ENCODE data around the gene RBFOX2.

Gene RBFOX2

DNA sequence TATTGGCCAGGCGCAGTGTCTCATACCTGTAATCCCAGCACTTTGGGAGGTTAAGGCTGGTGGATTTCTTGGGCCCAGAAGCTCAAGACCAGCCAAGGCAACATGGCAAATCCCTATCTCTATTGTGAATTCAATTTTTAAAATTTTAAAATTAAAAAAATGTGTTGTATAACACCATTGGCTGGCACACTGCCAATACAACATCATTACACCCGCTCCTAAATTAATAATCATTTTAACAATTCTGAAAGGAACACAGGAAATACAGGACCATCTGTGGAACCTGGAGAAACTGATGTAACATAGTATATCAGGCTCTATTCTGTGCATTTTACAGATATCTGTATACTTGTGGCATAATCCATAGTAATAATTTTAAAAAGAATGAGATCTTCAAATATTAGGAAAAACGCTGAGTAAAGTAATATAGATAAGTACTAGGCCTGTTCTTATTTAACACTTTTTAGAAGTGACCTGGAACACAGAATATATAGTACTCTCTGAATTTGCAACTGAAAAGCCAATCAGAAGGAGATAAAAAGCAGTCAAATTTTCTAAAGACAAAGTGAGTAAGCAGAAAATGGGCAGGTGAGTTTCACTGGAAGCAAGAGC lies 186.6 kb downstream of the RBFOX2 start:
- H3K27me3 ChIP-seq (ENCODE audit: control insufficient read depth in 2 of 2, insufficient read depth in 2 of 2, low read length in 2 of 2): no peaks in the 10 kb centered on the region
- H3K4me3 ChIP-seq (ENCODE audit: low read length in 2 of 2): no peak overlapping the region
- no peak overlapping the region for H3K27ac ChIP-seq (ENCODE audit: low read depth in 2 of 2, low read length in 2 of 2)
- H3K9ac ChIP-seq (ENCODE audit: low read depth in 1 of 2, low read length in 2 of 2): no peak overlapping the region
- H3K36me3 ChIP-seq (ENCODE audit: control insufficient read depth in 2 of 2, insufficient read depth in 2 of 2, low read length in 2 of 2): no peaks in the 10 kb centered on the region
- H3K4me1 ChIP-seq (ENCODE audit: control insufficient read depth in 2 of 2, insufficient read depth in 2 of 2, low read length in 2 of 2): peaks cover 5 to 28% of the 10 kb centered on the region in 2 donors
- H3K9me3 ChIP-seq (ENCODE audit: control insufficient read depth in 2 of 2, low read length in 2 of 2): no peaks in the 10 kb centered on the region

DNA sequence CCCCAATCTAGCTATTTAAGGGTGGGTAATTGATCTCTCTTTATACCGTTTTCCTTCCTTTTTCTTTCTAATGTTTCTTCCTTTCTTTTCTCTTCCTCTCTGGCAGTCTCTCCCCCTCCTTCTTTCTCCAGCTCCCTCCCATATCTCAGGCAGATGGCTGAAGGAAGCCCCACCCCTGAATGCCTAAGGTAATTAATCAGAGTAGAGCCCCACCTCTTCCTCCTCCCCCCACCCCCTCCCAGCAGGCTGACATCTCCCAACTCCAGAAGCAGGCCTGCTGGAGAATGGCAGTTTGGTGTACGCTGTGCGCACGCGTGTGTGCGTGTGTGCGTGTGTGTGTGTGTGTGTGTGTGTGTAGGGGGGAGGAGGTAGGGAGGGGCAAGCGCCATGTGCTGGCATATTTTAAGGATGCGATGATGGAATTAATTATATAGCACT lies 188.3 kb downstream of the RBFOX2 start:
- Histone ChIP-seq H3K4me1 (ENCODE audit: control insufficient read depth in 2 of 2, insufficient read depth in 2 of 2, low read length in 2 of 2) (peaks cover 5 to 35% of the 10 kb centered on the region in 2 donors), H3K27me3 (ENCODE audit: control insufficient read depth in 2 of 2, insufficient read depth in 2 of 2, low read length in 2 of 2) (no peaks in the 10 kb centered on the region), H3K9me3 (ENCODE audit: control insufficient read depth in 2 of 2, low read length in 2 of 2) (no peaks in the 10 kb centered on the region), H3K9ac (ENCODE audit: low read depth in 1 of 2, low read length in 2 of 2) (peak overlapping the region; percentile 74), H3K27ac (ENCODE audit: low read depth in 2 of 2, low read length in 2 of 2) (peak overlapping the region; percentile 72 to 76), H3K36me3 (ENCODE audit: control insufficient read depth in 2 of 2, insufficient read depth in 2 of 2, low read length in 2 of 2) (no peaks in the 10 kb centered on the region), H3K4me3 (ENCODE audit: low read length in 2 of 2) (peak overlapping the region; percentile 65 to 87)

DNA sequence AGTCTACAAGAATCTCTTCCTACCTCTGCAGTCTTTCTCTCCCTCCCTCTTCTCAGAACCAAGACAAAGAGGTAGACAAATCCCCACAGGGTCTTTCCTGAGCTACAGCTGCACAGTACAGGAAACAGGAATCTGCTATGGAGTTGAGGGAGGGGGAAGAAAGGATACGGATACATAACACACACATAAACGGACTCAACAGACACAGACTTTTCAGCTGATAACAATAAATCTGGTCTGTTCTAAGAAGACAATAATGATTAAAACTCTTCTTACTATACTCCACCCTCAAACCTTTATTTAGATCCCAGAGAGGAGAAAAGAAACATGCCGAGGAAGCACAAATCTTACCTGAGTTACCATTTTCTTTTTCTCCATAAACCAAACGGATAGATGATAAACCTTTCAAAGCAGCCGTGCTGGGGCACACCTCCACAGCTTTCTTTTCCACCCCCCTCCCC lies 188.8 kb downstream of the RBFOX2 start:
- Histone ChIP-seq H3K9ac (ENCODE audit: low read depth in 1 of 2, low read length in 2 of 2) (peak overlapping the region; percentile 74), H3K36me3 (ENCODE audit: control insufficient read depth in 2 of 2, insufficient read depth in 2 of 2, low read length in 2 of 2) (no peaks in the 10 kb centered on the region), H3K4me3 (ENCODE audit: low read length in 2 of 2) (peak overlapping the region; percentile 65 to 87), H3K27ac (ENCODE audit: low read depth in 2 of 2, low read length in 2 of 2) (peak overlapping the region; percentile 72 to 76), H3K9me3 (ENCODE audit: control insufficient read depth in 2 of 2, low read length in 2 of 2) (no peaks in the 10 kb centered on the region), H3K4me1 (ENCODE audit: control insufficient read depth in 2 of 2, insufficient read depth in 2 of 2, low read length in 2 of 2) (peaks cover 5 to 36% of the 10 kb centered on the region in 2 donors), H3K27me3 (ENCODE audit: control insufficient read depth in 2 of 2, insufficient read depth in 2 of 2, low read length in 2 of 2) (no peaks in the 10 kb centered on the region)

DNA sequence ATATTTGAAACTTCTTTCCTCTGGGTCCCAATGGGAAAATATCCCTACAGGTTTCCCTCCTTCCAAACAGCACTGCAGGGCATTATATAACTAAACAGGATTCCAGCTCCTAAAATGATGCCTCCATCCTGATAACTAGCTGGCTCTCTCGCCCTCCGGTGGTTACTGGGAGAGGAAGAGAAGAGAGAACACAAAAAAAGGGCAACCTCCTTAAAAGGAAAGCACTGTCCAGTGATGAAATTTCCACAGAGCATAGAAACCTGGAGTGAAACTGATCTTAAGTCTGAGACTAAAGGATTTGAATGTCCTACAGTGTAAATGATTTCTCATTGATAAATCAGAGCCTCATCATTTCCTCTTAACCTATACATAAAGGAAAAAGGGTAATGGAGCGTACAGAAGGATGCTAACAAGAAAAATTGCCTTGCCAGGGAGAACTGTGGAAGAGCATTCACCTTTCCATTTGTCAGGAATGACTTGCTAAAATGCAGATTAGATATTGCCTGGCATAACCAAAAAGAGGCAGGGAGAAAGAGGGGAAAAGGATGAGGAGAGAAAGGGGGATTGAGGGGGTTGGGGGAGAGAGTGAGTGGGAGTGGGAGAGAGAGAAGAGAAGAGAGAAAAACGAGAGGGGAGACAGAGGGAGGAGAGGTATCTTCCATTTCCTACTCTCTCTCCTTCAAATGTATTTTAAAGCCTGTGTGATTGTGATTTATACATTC lies 189.6 kb downstream of the RBFOX2 start:
- no peaks in the 10 kb centered on the region for H3K27me3 ChIP-seq (ENCODE audit: control insufficient read depth in 2 of 2, insufficient read depth in 2 of 2, low read length in 2 of 2)
- peak overlapping the region; percentile 65 to 87 for H3K4me3 ChIP-seq (ENCODE audit: low read length in 2 of 2)
- H3K27ac ChIP-seq (ENCODE audit: low read depth in 2 of 2, low read length in 2 of 2): peak overlapping the region; percentile 72 to 76
- H3K36me3 ChIP-seq (ENCODE audit: control insufficient read depth in 2 of 2, insufficient read depth in 2 of 2, low read length in 2 of 2): no peaks in the 10 kb centered on the region
- H3K4me1 ChIP-seq (ENCODE audit: control insufficient read depth in 2 of 2, insufficient read depth in 2 of 2, low read length in 2 of 2): peaks cover 2 to 38% of the 10 kb centered on the region in 2 donors
- peak overlapping the region; percentile 74 for H3K9ac ChIP-seq (ENCODE audit: low read depth in 1 of 2, low read length in 2 of 2)
- H3K9me3 ChIP-seq (ENCODE audit: control insufficient read depth in 2 of 2, low read length in 2 of 2): no peaks in the 10 kb centered on the region

DNA sequence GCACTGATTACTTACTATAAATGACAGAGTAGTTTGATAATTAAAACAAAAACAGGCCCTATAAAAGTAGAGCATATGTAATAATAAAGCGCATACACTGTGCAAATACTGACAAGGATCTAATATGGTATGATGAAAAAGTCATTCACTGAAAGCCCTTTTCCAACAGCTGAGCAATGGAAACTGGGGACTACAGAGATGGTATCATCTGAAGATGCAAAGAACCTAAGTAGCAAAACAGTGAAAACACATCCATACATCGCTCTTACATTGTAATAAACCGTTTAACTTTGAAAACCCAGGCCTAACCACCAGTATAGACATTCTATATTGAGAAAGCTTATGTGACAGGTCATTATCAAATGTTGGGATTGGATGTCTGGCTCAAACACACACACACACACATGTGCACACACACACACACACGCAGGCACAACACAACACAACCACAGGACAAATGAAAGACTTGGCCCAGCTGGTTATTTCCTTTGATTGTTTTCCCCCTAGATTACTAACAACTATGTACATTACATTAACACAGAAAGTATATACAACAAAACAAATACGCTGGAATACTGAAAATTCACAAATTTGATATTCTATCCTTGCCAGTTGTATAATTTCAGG lies 191.4 kb downstream of the RBFOX2 start:
- H3K27ac ChIP-seq (ENCODE audit: low read depth in 2 of 2, low read length in 2 of 2): no peak overlapping the region
- no peaks in the 10 kb centered on the region for H3K36me3 ChIP-seq (ENCODE audit: control insufficient read depth in 2 of 2, insufficient read depth in 2 of 2, low read length in 2 of 2)
- H3K9me3 ChIP-seq (ENCODE audit: control insufficient read depth in 2 of 2, low read length in 2 of 2): no peaks in the 10 kb centered on the region
- peaks cover 2 to 38% of the 10 kb centered on the region in 2 donors for H3K4me1 ChIP-seq (ENCODE audit: control insufficient read depth in 2 of 2, insufficient read depth in 2 of 2, low read length in 2 of 2)
- no peaks in the 10 kb centered on the region for H3K27me3 ChIP-seq (ENCODE audit: control insufficient read depth in 2 of 2, insufficient read depth in 2 of 2, low read length in 2 of 2)
- no peak overlapping the region for H3K9ac ChIP-seq (ENCODE audit: low read depth in 1 of 2, low read length in 2 of 2)
- H3K4me3 ChIP-seq (ENCODE audit: low read length in 2 of 2): peak overlapping the region in 1 of 2 donors; percentile 37

DNA sequence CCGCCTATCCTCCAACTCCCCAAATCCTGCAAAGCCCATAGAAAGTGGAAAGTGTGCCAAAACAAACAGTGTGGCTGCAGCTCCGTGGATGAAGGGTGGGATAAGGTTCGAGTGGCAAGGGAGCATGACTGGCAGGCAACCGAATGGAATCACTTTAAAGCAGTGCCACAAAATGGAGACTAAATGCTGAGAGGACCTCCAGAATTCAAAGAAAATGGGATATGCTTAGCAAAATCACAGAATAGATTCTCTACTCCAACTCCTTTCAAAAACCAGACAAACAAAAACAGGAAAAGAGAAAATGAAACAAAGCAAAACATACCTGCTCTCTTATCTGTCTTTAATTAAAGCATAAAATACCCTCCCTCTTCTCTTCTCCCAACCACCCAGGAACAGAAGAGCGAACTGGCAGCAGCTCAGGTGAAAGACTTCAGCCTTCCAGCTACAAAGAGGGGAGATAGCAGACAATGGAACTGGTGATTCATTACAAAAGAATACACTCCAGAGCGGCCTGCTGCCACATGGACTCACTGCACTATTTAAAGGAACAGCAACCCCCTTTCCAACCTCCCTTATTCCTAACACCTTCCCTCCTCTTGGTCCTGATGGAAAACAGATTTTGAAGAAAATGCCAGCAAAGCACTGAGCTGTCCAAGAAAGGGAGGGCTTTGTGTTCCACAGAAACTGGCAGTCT lies 192.5 kb downstream of the RBFOX2 start:
- H3K9ac ChIP-seq (ENCODE audit: low read depth in 1 of 2, low read length in 2 of 2): peak overlapping the region; percentile 34 to 68
- peak overlapping the region; percentile 67 to 69 for H3K4me3 ChIP-seq (ENCODE audit: low read length in 2 of 2)
- peaks cover 2 to 38% of the 10 kb centered on the region in 2 donors for H3K4me1 ChIP-seq (ENCODE audit: control insufficient read depth in 2 of 2, insufficient read depth in 2 of 2, low read length in 2 of 2)

DNA sequence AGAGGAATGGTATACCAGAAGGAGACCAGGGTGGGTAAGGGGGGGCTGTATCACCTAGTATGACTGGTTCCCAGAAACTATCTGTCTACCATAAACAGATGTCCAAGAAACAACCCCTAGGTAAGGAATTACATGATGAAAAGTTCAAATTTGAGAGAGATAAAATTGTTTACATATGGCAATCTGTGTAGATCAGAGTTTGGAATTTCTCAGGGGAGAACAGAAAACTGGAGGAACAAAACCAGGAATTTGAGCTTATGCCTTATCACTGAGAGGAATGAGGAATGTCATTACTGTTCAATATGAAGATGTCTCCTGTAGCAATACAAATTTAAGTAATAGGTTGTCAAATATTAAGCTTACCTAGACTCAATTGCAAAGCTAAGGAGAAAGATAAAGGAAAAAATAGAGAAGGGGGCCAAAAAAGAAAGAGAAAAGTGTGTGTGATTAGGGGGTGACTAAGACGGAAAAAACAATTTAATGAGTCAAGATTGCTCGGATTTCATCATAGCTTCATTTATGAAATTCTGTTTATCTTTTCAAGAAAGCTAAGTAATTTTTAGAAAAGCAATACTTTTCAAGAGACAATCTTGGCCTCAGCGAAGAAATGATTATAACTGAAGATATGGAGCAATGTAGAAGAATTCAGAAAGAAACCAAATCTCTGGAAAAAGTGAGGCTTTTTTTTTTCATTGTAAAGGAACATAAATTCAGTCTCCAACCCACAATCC lies 193.2 kb downstream of the RBFOX2 start:
- no peaks in the 10 kb centered on the region for H3K27me3 ChIP-seq (ENCODE audit: control insufficient read depth in 2 of 2, insufficient read depth in 2 of 2, low read length in 2 of 2)
- H3K27ac ChIP-seq (ENCODE audit: low read depth in 2 of 2, low read length in 2 of 2): peak overlapping the region; percentile 69
- peak overlapping the region; percentile 67 to 69 for H3K4me3 ChIP-seq (ENCODE audit: low read length in 2 of 2)
- peaks cover 2 to 38% of the 10 kb centered on the region in 2 donors for H3K4me1 ChIP-seq (ENCODE audit: control insufficient read depth in 2 of 2, insufficient read depth in 2 of 2, low read length in 2 of 2)
- no peaks in the 10 kb centered on the region for H3K9me3 ChIP-seq (ENCODE audit: control insufficient read depth in 2 of 2, low read length in 2 of 2)
- peak overlapping the region in 1 of 2 donors; percentile 34 for H3K9ac ChIP-seq (ENCODE audit: low read depth in 1 of 2, low read length in 2 of 2)
- no peaks in the 10 kb centered on the region for H3K36me3 ChIP-seq (ENCODE audit: control insufficient read depth in 2 of 2, insufficient read depth in 2 of 2, low read length in 2 of 2)

More for the DNA sequence above, 192.5 kb downstream of the RBFOX2 start:
- peak overlapping the region; percentile 69 for H3K27ac ChIP-seq (ENCODE audit: low read depth in 2 of 2, low read length in 2 of 2)
- H3K9me3 ChIP-seq (ENCODE audit: control insufficient read depth in 2 of 2, low read length in 2 of 2): no peaks in the 10 kb centered on the region
- H3K36me3 ChIP-seq (ENCODE audit: control insufficient read depth in 2 of 2, insufficient read depth in 2 of 2, low read length in 2 of 2): no peaks in the 10 kb centered on the region
- no peaks in the 10 kb centered on the region for H3K27me3 ChIP-seq (ENCODE audit: control insufficient read depth in 2 of 2, insufficient read depth in 2 of 2, low read length in 2 of 2)

DNA sequence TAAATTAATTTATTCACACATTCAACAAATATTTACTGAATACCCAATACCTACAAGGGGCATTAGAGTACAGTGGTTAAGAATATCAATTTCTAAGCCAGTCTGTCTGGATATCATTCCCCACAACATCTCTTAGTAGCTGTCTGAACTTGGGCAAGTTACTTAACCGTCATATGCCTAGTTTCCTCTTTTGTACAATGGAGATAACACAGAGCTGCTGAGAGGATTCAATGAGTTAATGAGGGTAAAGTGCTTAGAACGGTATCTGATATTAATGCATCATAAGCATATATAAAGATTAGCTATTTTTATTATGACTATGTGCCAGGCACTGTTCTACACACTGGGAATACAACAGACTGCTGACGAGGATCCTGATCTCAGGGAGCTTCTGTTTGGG lies 194.6 kb downstream of the RBFOX2 start:
- Histone ChIP-seq H3K4me3 (ENCODE audit: low read length in 2 of 2) (no peak overlapping the region), H3K4me1 (ENCODE audit: control insufficient read depth in 2 of 2, insufficient read depth in 2 of 2, low read length in 2 of 2) (peaks cover 2 to 33% of the 10 kb centered on the region in 2 donors), H3K9me3 (ENCODE audit: control insufficient read depth in 2 of 2, low read length in 2 of 2) (no peaks in the 10 kb centered on the region)

DNA sequence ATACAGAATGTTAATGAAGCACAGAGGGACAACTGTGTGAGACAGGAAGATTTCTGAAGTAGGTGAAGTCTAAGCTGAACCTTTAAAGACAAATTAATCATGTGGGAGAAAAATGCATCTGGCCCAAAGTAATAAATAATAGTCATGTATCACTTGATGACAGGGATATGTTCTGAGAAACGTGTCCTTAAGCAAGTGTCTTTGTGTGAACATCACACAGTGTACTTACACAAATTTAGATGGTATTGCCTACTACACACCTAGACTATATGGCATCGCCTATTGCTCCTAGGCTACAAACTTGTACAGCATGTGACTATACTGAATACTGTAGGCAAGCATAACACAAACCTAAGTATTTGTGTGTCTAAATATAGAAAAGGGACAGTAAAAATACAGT lies 198.3 kb downstream of the RBFOX2 start:
- Histone ChIP-seq H3K27ac (ENCODE audit: low read depth in 2 of 2, low read length in 2 of 2) (no peak overlapping the region), H3K4me3 (ENCODE audit: low read length in 2 of 2) (no peak overlapping the region), H3K9me3 (ENCODE audit: control insufficient read depth in 2 of 2, low read length in 2 of 2) (no peaks in the 10 kb centered on the region), H3K27me3 (ENCODE audit: control insufficient read depth in 2 of 2, insufficient read depth in 2 of 2, low read length in 2 of 2) (no peaks in the 10 kb centered on the region), H3K36me3 (ENCODE audit: control insufficient read depth in 2 of 2, insufficient read depth in 2 of 2, low read length in 2 of 2) (no peaks in the 10 kb centered on the region), H3K9ac (ENCODE audit: low read depth in 1 of 2, low read length in 2 of 2) (no peak overlapping the region), H3K4me1 (ENCODE audit: control insufficient read depth in 2 of 2, insufficient read depth in 2 of 2, low read length in 2 of 2) (peaks cover 0 to 9% of the 10 kb centered on the region in 2 donors)

More for the DNA sequence above, 194.6 kb downstream of the RBFOX2 start:
- Histone ChIP-seq H3K27ac (ENCODE audit: low read depth in 2 of 2, low read length in 2 of 2) (no peak overlapping the region), H3K27me3 (ENCODE audit: control insufficient read depth in 2 of 2, insufficient read depth in 2 of 2, low read length in 2 of 2) (no peaks in the 10 kb centered on the region), H3K36me3 (ENCODE audit: control insufficient read depth in 2 of 2, insufficient read depth in 2 of 2, low read length in 2 of 2) (no peaks in the 10 kb centered on the region), H3K9ac (ENCODE audit: low read depth in 1 of 2, low read length in 2 of 2) (no peak overlapping the region)
